A549 (cell line): Measurements from ENCODE around the gene PPIF.

Experiments used
- CEBPB ChIP-seq, 2 experiments: fragments of >200 bp in 1 of 2; sonication (Bioruptor Twin) in 1 of 2; formaldehyde crosslinking in 1 of 2; IDR thresholded peaks; 2 replicates each; pipeline ENCODE4 v1.6.1; 2012 to 2016
- CTCF ChIP-seq: fragments of >200 bp; sonication (Bioruptor Twin); formaldehyde crosslinking; IDR thresholded peaks from 3 replicates; pipeline ENCODE4 v1.5.1; 2016
- PHF8 ChIP-seq: fragments of 200-600 bp; sonication (generic); IDR thresholded peaks from 2 replicates; pipeline ENCODE4 v1.6.1; 2016; ENCODE audit warnings: low read depth, mild to moderate bottlenecking, antibody characterized with exemption, moderate library complexity, borderline replicate concordance

DNA sequence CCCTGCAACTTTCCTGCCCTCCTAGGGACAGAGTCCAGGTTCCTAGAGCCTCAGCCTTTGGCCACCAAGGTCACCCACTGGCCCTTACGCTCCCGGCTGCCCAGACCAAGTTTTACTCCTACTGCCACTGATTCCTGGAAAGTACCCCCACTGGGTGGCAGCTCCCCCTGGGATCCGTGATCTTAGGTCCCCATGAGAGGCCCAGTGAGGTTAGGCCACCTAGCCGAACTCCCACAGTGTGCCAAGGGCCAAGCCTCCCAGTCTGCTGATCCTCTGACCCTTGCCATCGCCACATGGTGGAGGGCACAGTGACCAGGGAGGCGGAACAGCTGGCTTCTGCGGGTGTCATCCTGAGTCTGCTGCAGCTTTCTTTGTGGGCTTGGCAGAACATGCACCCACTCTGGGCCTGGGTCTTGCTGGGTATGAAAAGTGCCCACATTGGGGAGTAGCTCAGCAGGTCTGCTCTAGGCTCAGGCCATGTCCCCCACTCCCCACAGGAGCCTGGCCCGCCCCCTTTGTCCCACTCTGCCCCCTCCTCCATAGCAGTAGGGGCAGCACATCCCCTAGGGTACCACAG is 40.5 kb upstream of the PPIF start:
- no peak for TF ChIP-seq PHF8
- no peak for TF ChIP-seq CTCF
- TF ChIP-seq CEBPB (IDR thresholded peaks at IDR 0.05): no peak
